Measurements from ENCODE around the gene TOM1L1.

The TOM1L1 gene

GRCh38 chr17:55002458-55002857, 101.8 kb downstream of the TOM1L1 start:
- no peak for DNase-seq

GRCh38 chr17:55004484-55004883, 103.8 kb downstream of the TOM1L1 start:
- no peak for DNase-seq

DNA sequence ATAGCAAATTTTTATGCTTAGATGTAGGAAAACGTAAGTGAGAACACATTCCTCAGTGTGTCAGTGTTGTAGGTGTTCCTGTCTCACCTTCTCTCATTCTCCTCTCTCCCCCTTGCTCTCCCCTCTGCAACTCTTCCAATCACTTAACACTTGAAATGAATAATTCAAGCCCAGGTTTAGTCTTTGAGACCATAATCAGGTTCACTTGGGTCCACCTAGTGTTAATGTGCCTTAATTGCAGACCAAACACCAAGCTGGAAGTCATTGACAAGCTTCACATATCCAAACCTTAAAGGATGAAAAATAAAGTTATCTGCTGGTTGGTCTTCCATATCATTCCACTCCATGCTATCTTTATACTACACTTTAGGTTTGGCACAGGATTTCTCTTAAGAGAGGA, 104.9 kb downstream of the TOM1L1 start:
- no peak for DNase-seq
